Upper lobe of left lung (tissue), 4 donors: Measurements from ENCODE around the gene ZNF473.

ENCODE experiments used
- CTCF ChIP-seq, 6 experiments: fragments of 450-650 bp in 4 of 6; fragments of 200-600 bp in 2 of 6; sonication (generic) in 2 of 6; IDR thresholded peaks; one replicate each; pipeline ENCODE4 v1.5.1; 2016 to 2019; ENCODE audit warnings: antibody characterized with exemption in 6 of 6
- POLR2A ChIP-seq, 4 donors: fragments of 450-650 bp; IDR thresholded peaks; one replicate each; pipeline ENCODE4 v1.5.1; 2016 to 2017; ENCODE audit warnings: antibody characterized with exemption in 4 of 4, mild to moderate bottlenecking in 2 of 4

DNA sequence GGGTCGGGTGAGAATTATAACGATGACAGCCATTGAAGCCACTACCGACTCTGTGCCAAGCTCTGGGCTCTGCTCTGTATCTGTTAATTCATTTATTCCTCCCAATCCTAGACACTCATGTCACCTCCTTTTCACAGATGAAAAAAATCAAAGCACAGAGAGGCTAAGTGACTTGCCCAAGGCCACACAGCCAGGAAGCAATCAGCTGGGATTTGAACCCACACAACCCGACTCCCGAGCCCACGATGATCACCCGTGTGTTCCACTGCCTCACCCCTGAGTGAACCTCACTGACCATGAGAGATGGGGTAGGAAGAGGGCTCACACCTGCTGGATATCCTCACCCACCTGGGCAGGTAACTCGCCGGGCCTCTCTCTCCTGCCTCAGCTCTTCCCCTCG lies 40.1 kb downstream of the ZNF473 start:
- TF ChIP-seq CTCF (IDR thresholded peaks at IDR 0.05) (no peak), POLR2A (IDR thresholded peaks at IDR 0.05) (no peak)
